ENCODE measurements around the gene GFI1.

GFI1 gene

DNA sequence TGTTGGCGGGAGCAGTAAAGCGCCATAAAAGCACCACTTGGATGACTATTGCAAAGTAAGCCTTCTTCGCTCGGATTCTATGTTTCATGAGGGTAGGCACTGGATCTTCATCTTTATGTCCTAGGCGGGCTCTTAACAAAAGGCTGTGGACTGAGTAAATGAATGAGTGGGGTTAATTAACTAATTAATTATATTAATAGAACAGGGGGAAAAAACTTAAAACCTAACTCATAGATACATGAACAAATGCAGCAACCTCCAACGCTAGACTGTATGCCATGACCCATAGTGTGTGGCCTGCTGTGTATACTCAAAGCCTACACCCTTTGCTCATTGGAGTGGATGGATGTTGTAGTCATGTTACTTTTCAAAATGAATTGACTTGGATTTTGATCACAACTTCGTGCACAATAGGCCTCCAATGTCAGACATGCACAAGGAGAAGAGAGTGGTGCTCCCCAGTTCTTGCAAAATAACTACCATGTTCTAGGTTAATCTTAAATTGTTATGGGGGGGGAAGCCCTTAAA is 417 bp upstream of the GFI1 start:
- DNase-seq, result no peak

DNA sequence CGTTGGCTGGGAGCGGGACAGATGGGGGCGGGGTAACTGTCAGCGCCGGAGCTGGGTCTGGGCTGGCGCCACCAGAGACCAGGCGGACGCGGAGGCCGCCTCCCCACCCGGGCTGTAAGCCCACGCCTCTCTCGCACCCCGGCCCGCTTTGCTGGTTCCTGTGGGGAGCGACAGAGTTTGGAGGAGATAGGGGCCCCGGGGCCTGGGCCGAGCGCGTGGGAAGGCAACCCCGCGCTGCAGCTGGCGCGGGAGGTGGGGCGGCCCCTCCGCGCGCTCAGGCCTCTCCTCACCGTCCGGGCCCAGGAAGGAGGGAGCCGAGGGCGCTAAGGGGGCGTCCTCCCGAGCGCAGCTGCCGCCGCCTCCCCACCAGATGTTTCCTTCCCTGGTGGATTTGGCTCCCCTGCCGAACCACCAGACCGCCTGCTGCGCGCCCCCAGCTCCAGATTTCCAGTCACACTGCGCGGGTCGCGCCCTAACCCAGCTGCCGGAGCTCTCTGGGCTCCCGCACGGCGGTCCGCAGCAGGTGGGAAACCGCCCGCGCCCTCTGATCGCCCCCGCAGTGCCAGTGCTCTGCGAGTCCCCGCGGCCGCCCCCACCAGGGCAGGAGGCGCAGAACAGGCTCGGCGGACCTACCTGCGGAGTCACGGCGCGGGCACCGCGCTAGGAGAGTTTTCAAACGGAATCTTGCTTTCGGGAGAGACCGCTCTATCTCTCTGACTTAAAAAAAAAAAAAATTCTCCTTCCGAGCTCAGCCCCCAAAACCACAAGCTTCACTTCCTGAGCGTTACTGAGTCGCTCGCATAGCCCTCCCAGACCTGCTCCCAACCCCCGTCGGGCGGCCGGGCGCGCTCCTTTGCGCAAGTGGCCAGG is 1.1 kb downstream of the GFI1 start:
- DNase-seq, result peak; percentile 13

DNA sequence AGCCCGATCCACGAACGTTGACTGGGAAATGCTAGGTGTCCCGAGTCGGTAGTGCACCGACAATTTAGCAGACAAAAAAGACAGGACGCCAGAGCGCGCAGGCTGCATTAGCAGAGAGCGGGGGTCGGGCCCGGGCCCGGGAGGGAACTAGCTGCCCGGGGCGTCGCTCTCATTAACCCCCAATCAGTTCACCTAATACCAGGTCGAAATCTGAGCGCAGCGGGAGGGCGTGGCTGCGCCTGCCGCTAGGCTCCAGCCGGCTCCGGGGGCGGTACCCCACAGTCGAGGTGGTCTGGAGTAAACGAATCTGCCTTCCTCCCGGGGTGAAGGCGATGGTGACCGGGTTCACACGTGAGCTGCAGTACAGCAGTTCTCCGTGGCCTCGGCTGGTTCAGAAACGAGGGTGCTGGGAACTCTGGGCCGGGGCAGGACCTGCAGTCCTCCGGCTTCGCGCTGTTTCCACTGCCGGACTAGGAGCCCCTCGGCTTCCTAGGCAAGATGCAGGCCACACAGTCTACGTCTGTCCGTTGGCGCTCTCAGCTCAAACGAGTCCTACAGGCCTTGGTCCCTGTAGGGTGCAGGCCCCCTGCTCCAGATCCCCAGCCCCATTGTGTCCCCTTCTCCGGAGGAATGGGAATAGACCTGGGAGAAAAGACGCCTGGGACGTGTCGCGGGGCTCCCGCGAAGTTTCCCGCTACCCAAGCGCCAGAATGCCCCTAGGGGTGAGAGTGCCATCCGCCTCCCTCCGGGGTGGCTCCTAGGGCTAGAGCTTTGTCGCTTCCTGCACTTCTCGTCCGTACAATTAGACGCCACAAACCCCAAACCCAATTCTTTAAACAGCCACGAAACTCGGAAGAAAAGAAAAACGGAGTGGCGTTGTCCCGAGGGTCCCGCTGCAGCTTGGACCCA is 2.0 kb downstream of the GFI1 start:
- no peak for DNase-seq

GRCh38 chr1:92483610-92484471 is 2.9 kb downstream of the GFI1 start:
- no peak for DNase-seq

- no peak for DNase-seq
Observed at GRCh38 chr1:92482665-92483609, 3.8 kb downstream of the GFI1 start.

DNA sequence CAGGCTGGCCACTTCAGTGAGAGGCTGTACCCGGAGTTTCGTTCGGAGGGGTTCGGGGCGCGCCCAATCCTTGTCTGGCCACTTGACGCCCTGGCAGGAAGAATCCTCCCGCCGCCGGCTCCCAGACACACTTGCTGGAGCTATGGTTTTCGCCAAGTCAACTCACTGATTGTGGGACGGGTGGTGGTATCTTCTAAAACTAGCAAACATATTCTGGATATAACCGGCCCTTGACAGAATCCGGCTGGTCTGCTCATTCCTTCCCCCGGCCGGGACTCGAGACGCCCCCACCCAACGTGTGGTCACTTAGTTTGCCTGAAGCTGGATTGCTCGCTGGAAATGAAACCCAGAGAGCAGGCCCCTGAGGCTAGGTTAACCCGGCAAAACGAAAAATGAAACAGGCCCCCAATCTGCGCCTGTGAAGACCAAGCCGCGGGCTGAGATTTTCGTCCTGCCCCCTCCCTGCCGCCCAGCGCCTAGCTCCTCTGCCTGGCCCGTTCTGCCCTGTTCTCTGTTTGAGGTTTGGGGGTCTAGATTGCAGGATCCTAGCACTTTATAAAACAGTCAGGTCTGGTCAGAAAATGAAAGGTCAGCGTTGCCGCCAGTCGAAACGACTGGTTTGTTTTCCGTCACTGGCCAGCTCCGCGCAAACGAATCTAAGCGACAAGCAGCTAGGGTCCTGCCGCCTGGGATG is 4.6 kb downstream of the GFI1 start:
- DNase-seq, result no peak

DNA sequence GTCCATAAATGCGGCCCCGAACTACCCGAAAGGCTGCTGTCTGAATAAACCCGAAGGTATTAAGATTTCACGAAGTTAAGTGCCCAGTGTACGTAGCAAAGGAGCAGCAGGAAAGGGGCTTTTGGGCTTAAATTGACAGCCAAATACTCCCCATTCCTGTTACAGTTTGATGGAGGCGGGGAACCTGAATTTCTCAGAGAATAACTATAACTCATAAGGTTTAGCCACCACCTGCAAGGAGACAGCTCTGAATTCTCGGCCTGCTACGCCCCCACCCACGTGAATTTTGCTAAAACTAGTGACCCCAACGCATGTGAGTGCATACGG is 5.2 kb downstream of the GFI1 start:
- no peak for DNase-seq

DNA sequence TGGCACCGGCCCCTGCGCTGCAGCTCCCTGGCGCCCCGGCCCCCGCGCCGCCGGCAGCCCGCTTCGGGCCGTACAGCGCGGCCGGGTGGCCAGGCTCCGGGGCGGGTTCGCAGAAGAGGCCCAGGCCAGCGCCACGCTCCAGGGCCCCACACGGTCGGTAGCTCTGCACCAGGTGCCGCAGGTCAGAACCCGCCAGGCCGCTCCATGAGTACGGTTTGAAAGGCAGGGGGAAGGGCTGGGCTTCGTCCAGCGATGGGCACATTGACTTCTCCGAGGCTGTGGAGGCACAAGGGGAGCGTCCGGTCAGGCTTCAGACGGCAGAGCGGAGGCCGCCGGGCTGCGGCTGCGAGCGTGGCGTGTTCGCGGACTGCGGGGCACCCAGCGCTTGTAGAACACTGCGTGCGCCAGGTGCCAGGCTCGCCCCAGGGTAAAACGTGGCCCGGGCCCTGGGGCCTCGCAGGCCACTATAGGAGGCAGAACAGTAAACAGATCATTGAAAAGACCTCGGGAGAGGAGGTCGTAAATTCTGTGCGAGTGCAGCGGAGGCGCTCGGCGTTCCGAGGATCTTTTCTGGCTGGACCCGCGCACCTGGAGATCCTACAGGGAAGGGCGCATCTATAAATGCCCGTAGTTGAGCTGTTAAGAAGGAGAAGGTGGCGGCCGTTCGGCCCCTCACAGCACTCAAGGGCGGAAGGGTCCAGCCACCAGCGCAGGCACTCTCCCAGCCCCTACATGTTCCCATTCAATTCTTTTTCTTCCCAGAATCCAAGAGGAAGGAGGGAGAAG is 5.7 kb downstream of the GFI1 start:
- no peak for DNase-seq

- DNase-seq, result no peak
Observed at GRCh38 chr1:92480200-92480812, 6.4 kb downstream of the GFI1 start.

DNA sequence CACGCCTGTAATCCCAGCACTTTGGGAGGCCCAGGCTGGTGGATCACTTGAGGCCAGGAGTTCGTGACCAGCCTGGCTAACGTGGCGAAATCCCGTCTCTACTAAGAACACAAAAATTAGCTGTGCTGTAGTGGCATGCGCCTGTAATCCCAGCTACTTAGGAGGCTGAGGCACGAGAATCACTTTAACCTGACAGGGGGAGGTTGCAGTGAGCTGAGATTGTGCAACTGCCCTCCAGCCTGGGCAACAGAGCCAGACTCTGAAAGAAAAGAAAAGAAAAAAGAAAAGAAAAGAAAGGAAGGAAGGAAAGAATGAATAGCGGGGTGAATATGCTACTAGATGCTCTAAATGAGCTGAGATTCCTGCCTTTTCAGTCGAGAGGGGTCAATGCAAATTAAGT is 7.1 kb downstream of the GFI1 start:
- DNase-seq, result no peak

DNA sequence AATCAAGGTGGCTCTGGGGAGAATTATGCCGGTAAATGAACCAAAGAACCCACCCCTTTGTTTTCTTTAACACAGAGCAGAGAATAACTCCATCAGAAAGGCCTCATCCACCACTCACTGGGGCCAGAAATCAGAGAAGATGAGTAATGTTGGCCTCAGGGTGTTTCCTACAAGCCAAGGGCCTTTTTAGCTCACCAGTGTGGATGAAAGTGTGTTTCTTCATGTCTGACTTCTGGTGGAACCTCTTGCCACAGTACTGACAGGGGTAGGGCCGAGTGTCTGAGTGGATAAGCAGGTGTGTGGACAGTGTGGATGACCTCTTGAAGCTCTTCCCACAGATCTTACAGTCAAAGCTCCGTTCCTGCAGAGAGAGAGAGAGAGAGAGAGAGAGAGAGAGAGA is 8.3 kb downstream of the GFI1 start:
- no peak for DNase-seq

DNA sequence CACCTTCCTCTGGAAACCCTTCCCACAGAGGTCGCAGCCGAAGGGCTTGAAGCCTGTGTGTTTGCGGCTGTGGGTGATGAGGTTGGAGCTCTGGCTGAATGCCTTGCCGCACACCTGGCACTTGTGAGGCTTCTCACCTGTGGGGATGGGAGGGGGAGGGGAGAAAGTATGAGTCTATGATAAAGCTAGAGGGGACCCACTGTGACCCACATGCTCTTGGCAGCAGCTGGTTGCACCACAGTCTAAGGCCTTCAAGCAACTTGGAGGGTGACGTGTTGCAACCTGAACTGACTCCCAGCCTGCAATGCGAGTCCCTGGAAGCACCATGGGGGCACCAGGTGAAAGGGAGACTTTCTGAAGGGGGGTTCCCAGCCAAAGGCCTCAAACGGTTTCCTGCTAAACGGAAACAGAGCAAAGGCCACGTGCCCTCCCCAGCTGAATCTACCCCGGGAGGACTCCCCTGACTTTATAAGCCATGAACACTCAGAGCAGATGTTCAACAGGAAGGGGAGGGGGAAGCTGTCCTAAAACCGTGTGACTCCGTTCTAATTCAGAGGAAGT is 10.6 kb downstream of the GFI1 start:
- no peak for DNase-seq

GRCh38 chr1:92475029-92475428 is 11.7 kb downstream of the GFI1 start:
- no peak for DNase-seq

- no peak for DNase-seq
Observed at GRCh38 chr1:92473781-92474495, 12.8 kb downstream of the GFI1 start.

- no peak for DNase-seq
Observed at GRCh38 chr1:92470216-92470615, 16.5 kb downstream of the GFI1 start.

DNA sequence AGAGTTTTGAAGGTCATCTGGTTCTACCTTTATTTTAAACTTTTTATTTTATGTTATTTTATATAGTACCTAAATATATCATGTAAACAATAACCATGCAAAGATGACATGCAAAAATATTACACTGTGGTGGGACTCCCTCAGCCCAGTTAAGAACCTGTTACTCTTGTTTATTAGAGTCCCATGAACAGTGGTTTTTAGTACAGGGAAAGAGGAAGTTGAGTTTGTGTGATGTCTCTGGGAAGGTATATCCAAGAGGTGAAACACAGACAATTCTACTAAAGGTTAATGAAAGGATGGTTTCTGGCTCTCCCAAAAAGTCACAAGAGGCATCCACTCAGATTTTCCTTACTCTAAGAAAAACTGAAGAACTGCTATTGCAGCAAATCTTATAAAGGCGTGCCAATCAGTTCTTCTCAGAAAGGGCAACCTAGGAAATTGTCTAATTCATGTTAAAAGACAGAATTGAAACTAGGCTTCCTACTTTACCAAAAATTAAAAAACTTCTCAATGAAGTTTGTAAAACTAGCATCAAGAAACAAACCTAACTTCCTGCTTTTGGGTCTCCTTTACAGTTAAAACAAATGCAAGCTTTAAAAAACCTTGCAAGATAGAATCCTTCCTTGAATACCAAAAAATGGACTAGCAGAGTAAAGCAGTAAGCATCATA is 19.9 kb downstream of the GFI1 start:
- no peak for DNase-seq

- no peak for DNase-seq
Observed at GRCh38 chr1:92465256-92465647, 21.5 kb downstream of the GFI1 start.

DNA sequence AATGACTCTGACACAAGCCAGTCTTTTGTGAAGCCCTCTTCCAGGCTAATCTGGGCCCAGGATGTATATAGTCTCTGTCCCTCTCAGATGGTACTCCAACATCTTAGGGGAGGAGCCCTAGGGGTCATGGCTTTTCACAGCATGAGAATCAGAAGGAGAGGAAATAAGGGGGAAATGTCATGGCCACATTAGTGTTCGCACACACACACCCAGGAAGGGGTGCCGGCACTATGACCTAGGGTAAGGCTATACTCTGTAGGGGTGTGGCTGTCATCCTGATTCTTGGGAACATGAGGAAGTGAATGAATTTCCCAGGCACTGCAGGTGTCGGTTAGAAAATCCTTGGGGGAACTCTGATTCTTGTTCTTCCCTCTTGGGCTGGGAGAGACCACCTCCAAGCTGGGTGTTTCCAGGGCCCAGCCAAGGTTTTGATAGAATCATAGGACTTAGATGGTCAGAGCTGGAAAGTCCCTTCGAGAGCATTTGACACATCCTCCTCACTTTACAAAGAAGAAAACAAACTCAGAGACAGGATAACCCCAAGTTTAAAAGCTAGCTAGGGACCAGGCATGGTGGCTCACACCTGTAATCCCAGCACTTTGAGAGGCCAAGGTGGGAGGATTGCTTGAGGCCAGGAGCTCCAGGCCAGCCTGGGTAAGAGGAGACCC is 22.0 kb downstream of the GFI1 start:
- no peak for DNase-seq
